Upper lobe of left lung (tissue), 6 donors: ENCODE data around the gene UBE2E3. TPM values are rescaled to one million over a fixed set of nuclear protein-coding genes. Genes with fewer than 3 reads are reported as not detected.

ENCODE experiments used
- ATAC-seq, 2 donors: fragments of 200-7000 bp; cut with Tn5 transposase; one replicate each; pipeline ENCODE4 v1.9.1; 2022; ENCODE audit warnings: mild to moderate bottlenecking in 2 of 2, moderate library complexity in 2 of 2; ENCODE audit not compliant: low FRiP score in 2 of 2
- DNase-seq, 2 donors: peaks; one replicate each; pipeline ENCODE4 v3.0.0-alpha.2; 2019 to 2020
- H3K27ac ChIP-seq, 4 donors: fragments of 200-600 bp; sonication (generic); one replicate each; pipeline ENCODE4 v1.5.1; 2016 to 2019
- H3K27me3 ChIP-seq, 4 donors: fragments of 200-600 bp; sonication (generic); one replicate each; pipeline ENCODE4 v1.5.1; 2017 to 2019
- H3K36me3 ChIP-seq, 4 donors: fragments of 200-600 bp; sonication (generic); one replicate each; pipeline ENCODE4 v1.5.1; 2016 to 2019
- H3K4me1 ChIP-seq, 4 donors: fragments of 200-600 bp; sonication (generic); one replicate each; pipeline ENCODE4 v1.5.1; 2018 to 2019
- H3K4me3 ChIP-seq, 4 donors: fragments of 200-600 bp; sonication (generic); one replicate each; pipeline ENCODE4 v1.5.1; 2017 to 2019; ENCODE audit warnings: mild to moderate bottlenecking in 2 of 4, moderate library complexity in 1 of 4
- H3K9me3 ChIP-seq, 4 donors: fragments of 200-600 bp; sonication (generic); one replicate each; pipeline ENCODE4 v1.5.1; 2018 to 2019
- EP300 ChIP-seq, 4 donors: sonication (generic); formaldehyde crosslinking; IDR thresholded peaks; one replicate each; pipeline ENCODE4 v1.5.1; 2017; ENCODE audit warnings: antibody characterized with exemption in 4 of 4, control low read depth in 2 of 4
- POLR2A ChIP-seq, 4 donors: fragments of 450-650 bp; IDR thresholded peaks; one replicate each; pipeline ENCODE4 v1.5.1; 2016 to 2017; ENCODE audit warnings: antibody characterized with exemption in 4 of 4, mild to moderate bottlenecking in 2 of 4
- POLR2AphosphoS5 ChIP-seq, 2 donors: sonication (generic); formaldehyde crosslinking; IDR thresholded peaks; one replicate each; pipeline ENCODE4 v1.5.1; 2017; ENCODE audit warnings: antibody characterized with exemption in 2 of 2
- WGBS, 2 donors: methylation state at CpG; one replicate each; pipeline ENCODE4 v1.1.5; 2017 to 2018; 5-methylcytosine and 5-hydroxymethylcytosine counted together
- total RNA-seq, 6 donors: library from RNA; depleted of rRNA in 4 of 6; stranded (reverse); fragments of >200 nt in 4 of 6; gene quantifications; one replicate each; pipeline versions ENCODE4 v1.1.0 to v1.2.1, GENCODE V29; 2016 to 2021
- TF ChIP-seq, protein P1 (sequence below), 6 experiments: fragments of 450-650 bp in 4 of 6; fragments of 200-600 bp in 2 of 6; sonication (generic) in 2 of 6; IDR thresholded peaks; one replicate each; pipeline ENCODE4 v1.5.1; 2016 to 2019; ENCODE audit warnings: antibody characterized with exemption in 6 of 6
- donor health status: DM: no; HTN: no; CAD: no; lungs with moderate emphysema.
- donor health status: DM: no; HTN: yes; CAD: no; lungs with severe emphysema.

The UBE2E3 gene
- total RNA-seq, 6 donors from 2014 or later, result 39.6 to 178 (median 45.4) TPM

- Histone ChIP-seq H3K27ac (no peak overlapping the region), H3K36me3 (no peaks in the 10 kb centered on the region), H3K4me1 (no peaks in the 10 kb centered on the region), H3K4me3 (no peak overlapping the region), H3K9me3 (no peaks in the 10 kb centered on the region), H3K27me3 (no peaks in the 10 kb centered on the region)
- no peak for ATAC-seq
- TF ChIP-seq, protein P1, sequence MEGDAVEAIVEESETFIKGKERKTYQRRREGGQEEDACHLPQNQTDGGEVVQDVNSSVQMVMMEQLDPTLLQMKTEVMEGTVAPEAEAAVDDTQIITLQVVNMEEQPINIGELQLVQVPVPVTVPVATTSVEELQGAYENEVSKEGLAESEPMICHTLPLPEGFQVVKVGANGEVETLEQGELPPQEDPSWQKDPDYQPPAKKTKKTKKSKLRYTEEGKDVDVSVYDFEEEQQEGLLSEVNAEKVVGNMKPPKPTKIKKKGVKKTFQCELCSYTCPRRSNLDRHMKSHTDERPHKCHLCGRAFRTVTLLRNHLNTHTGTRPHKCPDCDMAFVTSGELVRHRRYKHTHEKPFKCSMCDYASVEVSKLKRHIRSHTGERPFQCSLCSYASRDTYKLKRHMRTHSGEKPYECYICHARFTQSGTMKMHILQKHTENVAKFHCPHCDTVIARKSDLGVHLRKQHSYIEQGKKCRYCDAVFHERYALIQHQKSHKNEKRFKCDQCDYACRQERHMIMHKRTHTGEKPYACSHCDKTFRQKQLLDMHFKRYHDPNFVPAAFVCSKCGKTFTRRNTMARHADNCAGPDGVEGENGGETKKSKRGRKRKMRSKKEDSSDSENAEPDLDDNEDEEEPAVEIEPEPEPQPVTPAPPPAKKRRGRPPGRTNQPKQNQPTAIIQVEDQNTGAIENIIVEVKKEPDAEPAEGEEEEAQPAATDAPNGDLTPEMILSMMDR (IDR thresholded peaks at IDR 0.05), result no peak
- TF ChIP-seq POLR2A (IDR thresholded peaks at IDR 0.05), result no peak
- no peak for TF ChIP-seq POLR2AphosphoS5 (IDR thresholded peaks at IDR 0.05)
- no peak for TF ChIP-seq EP300 (IDR thresholded peaks at IDR 0.05)
- no peak for DNase-seq
Measured at GRCh38 chr2:180952731-180953336, 27.6 kb upstream of the UBE2E3 start.

DNA sequence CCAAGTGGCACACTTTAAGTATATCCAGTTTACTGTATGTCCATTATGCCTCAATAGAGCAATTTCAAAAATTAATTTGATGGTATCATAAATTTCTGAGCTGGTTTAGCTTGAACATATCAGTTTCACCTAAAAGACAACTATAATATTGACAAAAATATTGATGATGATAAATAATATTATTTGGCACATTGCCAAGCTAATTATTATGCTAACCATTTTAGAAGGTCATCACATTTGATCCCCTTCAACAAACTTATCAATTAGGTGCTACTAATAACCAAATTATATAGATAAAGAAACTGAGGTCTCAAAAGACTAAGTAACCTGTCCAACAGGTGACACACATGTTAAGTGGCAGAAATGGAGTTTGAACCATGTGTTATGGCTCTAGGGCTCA, 26.9 kb upstream of the UBE2E3 start:
- TF ChIP-seq POLR2AphosphoS5 (IDR thresholded peaks at IDR 0.05), result no peak
- no peak for TF ChIP-seq EP300 (IDR thresholded peaks at IDR 0.05)
- no peak for TF ChIP-seq POLR2A (IDR thresholded peaks at IDR 0.05)
- TF ChIP-seq, protein P1 (IDR thresholded peaks at IDR 0.05), result no peak
- Histone ChIP-seq H3K4me3 (no peak overlapping the region), H3K27me3 (no peaks in the 10 kb centered on the region), H3K36me3 (no peaks in the 10 kb centered on the region), H3K4me1 (no peaks in the 10 kb centered on the region), H3K27ac (no peak overlapping the region), H3K9me3 (no peaks in the 10 kb centered on the region)
- DNase-seq (no peak), ATAC-seq (no peak)

DNA sequence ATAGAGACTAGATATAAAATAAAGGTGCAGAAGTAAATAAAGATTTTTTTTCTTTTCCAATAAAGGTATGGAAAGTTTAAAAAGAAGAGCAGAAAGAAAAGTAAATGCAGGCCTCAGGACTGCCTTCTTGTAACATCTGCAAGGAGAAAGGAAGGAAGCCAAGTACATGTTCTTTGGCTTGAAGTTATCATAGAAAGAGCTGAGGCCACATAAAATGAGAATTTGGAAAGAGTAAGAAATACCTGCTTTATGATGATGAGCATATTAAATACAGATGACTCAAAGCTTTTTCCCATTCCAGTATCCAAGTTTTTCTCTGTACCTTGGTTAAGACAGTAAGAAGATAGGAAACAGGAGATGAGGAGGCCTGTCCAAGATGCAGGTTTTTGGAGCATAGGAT, 25.3 kb upstream of the UBE2E3 start:
- H3K9me3 ChIP-seq, result no peaks in the 10 kb centered on the region
- no peak overlapping the region for H3K4me3 ChIP-seq
- ATAC-seq (no peak), DNase-seq (no peak)
- H3K4me1 ChIP-seq, result no peaks in the 10 kb centered on the region
- no peak overlapping the region for H3K27ac ChIP-seq
- H3K27me3 ChIP-seq, result no peaks in the 10 kb centered on the region
- H3K36me3 ChIP-seq, result no peaks in the 10 kb centered on the region
- no peak for TF ChIP-seq POLR2AphosphoS5 (IDR thresholded peaks at IDR 0.05)
- TF ChIP-seq EP300 (IDR thresholded peaks at IDR 0.05), result no peak
- TF ChIP-seq POLR2A (IDR thresholded peaks at IDR 0.05), result no peak
- TF ChIP-seq, protein P1 (IDR thresholded peaks at IDR 0.05), result no peak

GRCh38 chr2:180959787-180960186, 20.6 kb upstream of the UBE2E3 start:
- DNase-seq (no peak), ATAC-seq (no peak)
- H3K4me3 ChIP-seq, result no peak overlapping the region
- H3K36me3 ChIP-seq, result no peaks in the 10 kb centered on the region
- H3K9me3 ChIP-seq, result no peaks in the 10 kb centered on the region
- WGBS, 2 donors, result 89 to 92% methylated on average over 1 of the region's 1 CpG
- no peaks in the 10 kb centered on the region for H3K27me3 ChIP-seq
- TF ChIP-seq POLR2AphosphoS5 (IDR thresholded peaks at IDR 0.05), result no peak
- no peak for TF ChIP-seq EP300 (IDR thresholded peaks at IDR 0.05)
- TF ChIP-seq, protein P1 (IDR thresholded peaks at IDR 0.05), result no peak
- no peak for TF ChIP-seq POLR2A (IDR thresholded peaks at IDR 0.05)
- H3K27ac ChIP-seq, result no peak overlapping the region
- H3K4me1 ChIP-seq, result no peaks in the 10 kb centered on the region

- Histone ChIP-seq H3K4me3 (no peak overlapping the region), H3K27me3 (no peaks in the 10 kb centered on the region), H3K27ac (no peak overlapping the region), H3K36me3 (no peaks in the 10 kb centered on the region), H3K9me3 (no peaks in the 10 kb centered on the region), H3K4me1 (no peaks in the 10 kb centered on the region)
- WGBS, 2 donors, result 68 to 79% methylated on average over 3 of the region's 3 CpGs
- DNase-seq (peak in 1 of 2 donors; percentile 23), ATAC-seq (no peak)
- TF ChIP-seq, protein P1 (IDR thresholded peaks at IDR 0.05), result no peak
- TF ChIP-seq POLR2A (IDR thresholded peaks at IDR 0.05), result no peak
- no peak for TF ChIP-seq EP300 (IDR thresholded peaks at IDR 0.05)
- no peak for TF ChIP-seq POLR2AphosphoS5 (IDR thresholded peaks at IDR 0.05)
Measured at GRCh38 chr2:180960982-180961381, 19.4 kb upstream of the UBE2E3 start.
